ENCODE data around the gene IFT43. TPM values are rescaled to one million over a fixed set of nuclear protein-coding genes. Genes with fewer than 3 reads are reported as not detected.

Gene IFT43
- total RNA-seq, 1 donor from 2014 or later, result 29.6 TPM

GRCh38 chr14:76109087-76109880 is 123.7 kb downstream of the IFT43 start:
- DNase-seq (ENCODE audit: low spot score), result no peak

GRCh38 chr14:76112889-76113624 is 127.5 kb downstream of the IFT43 start:
- DNase-seq (ENCODE audit: low spot score), result no peak

GRCh38 chr14:76113691-76114090 is 128.1 kb downstream of the IFT43 start:
- DNase-seq (ENCODE audit: low spot score), result no peak

GRCh38 chr14:76115010-76115422 is 129.5 kb downstream of the IFT43 start:
- DNase-seq (ENCODE audit: low spot score), result no peak

- no peak for DNase-seq (ENCODE audit: low spot score)
Observed at GRCh38 chr14:76117789-76118484, 132.4 kb downstream of the IFT43 start.

- DNase-seq (ENCODE audit: low spot score), result no peak
Observed at GRCh38 chr14:76118594-76118993, 133.0 kb downstream of the IFT43 start.

- DNase-seq (ENCODE audit: low spot score), result no peak
Observed at GRCh38 chr14:76121089-76121748, 135.7 kb downstream of the IFT43 start.

- DNase-seq (ENCODE audit: low spot score), result no peak
Observed at GRCh38 chr14:76123426-76124225, 138.1 kb downstream of the IFT43 start.

GRCh38 chr14:76125511-76125910 is 139.9 kb downstream of the IFT43 start:
- DNase-seq (ENCODE audit: low spot score), result no peak

GRCh38 chr14:76126076-76126475 is 140.5 kb downstream of the IFT43 start:
- DNase-seq (ENCODE audit: low spot score), result no peak

GRCh38 chr14:76129851-76130576 is 144.5 kb downstream of the IFT43 start:
- no peak for DNase-seq (ENCODE audit: low spot score)

GRCh38 chr14:76131071-76131965 is 145.8 kb downstream of the IFT43 start:
- DNase-seq (ENCODE audit: low spot score), result no peak

- peak; percentile 25 for DNase-seq (ENCODE audit: low spot score)
Observed at GRCh38 chr14:76133103-76133502, 147.5 kb downstream of the IFT43 start.

Other genes starting within 250 kb of the IFT43 start
- 287 TPM for gene TGFB3, start 3.8 kb upstream of the IFT43 start, total RNA-seq (ENCODE audit: insufficient read depth, low replicate concordance)
- gene GPATCH2L, start 166.2 kb downstream of the IFT43 start, total RNA-seq (ENCODE audit: insufficient read depth, low replicate concordance), result 71.5 TPM

All from umbilical cord (tissue), 2 donors.